ENCODE data around the gene GABRG3.

- TF ChIP-seq CTCF (IDR thresholded peaks at IDR 0.05) (no peak), POLR2A (IDR thresholded peaks at IDR 0.05) (no peak)
These were observed 447.7 kb downstream of the GABRG3 start for GRCh38 chr15:27418726-27419125.

All from heart left ventricle (tissue), 13 donors.